COLO668 (cell line): Measurements from ENCODE around the gene SEPTIN6.
A peak's percentile ranks its signal among the peaks of the same experiment; 100 is the strongest.

Source experiments
- DNase-seq: peaks from one replicate; lab custom pipeline; 2025; ENCODE audit not compliant: unreplicated experiment; lab: John Stamatoyannopoulos, UW

Gene SEPTIN6

GRCh38 chrX:119693040-119693995 is at the start of gene SEPTIN6:
Gene SEPTIN6 (minus strand): TSS chrX:119693168. CDS start chrX:119693105, 63 bp downstream.
- peak; percentile 38 for DNase-seq

- DNase-seq, result no peak
Measured at GRCh38 chrX:119738742-119739141, 45.8 kb upstream of the SEPTIN6 start.

DNA sequence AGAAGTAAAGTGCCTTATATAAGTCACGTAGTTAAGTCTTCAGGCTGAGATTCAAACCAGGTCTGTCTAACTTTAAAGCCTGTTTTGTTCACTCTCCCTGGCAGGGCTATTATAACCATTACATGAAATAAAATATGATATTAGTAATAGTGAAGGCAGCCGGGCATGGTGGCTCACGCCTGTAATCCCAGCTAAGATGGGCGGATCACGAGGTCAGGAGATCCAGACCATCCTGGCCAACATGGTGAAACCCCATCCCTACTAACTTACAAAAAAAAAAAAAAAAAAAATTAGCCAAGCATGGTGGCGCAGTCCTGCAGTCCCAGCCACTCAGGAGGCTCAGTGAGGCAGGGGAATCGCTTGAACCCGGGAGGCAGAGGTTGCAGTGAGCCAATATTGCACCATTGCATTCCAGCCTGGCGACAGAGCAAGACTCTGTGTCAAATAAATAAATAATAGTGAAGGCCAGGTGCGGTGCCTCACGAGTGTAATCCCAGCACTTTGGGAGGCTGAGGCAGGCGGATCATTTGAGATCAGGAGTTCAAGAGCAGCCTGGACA is 43.3 kb upstream of the SEPTIN6 start:
- no peak for DNase-seq

DNA sequence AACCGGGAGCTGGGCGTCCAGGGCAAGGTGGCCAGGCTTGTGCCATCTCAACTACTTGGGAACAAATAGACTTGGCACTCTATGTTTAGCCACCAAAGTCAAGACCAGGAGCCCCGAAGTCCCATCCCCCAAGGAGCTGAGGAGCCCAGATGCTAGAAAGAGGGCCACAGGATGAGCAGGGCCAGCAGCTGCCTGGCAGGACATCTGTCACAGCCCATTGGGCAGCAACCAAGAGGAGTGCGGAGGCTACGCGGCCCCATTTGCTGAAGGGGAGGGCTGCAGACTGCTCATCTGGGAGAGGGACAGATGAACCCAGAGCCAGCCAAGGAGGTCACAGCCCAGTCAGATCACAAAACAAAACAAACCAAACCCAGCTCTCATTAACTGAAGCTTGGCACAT is 42.5 kb upstream of the SEPTIN6 start:
- DNase-seq, result peak; percentile 5

GRCh38 chrX:119734897-119735339 is 42.0 kb upstream of the SEPTIN6 start:
- DNase-seq, result peak; percentile 46

GRCh38 chrX:119729408-119730201 is 36.6 kb upstream of the SEPTIN6 start:
- DNase-seq, result peak; percentile 28

DNA sequence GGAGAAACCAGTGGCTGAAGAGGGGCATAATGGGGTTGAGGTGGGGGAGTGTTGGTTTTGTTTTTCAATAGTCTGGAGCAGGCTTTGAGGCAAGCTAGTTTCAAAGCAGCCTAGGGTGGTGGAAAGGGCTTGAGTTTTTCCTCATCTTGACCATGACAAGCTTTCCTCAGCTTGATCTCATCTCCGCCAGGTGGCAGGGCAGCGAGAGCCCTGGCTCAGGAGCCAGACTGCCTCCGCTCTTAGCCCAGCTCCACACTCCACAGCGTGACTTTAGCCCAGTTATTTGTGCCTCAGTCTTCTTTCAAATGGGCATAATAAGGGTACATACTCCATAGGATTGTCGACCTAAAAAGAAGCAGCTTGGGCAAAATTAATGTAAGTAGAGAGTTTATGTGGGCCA is 35.5 kb upstream of the SEPTIN6 start:
- DNase-seq, result peak; percentile 6

GRCh38 chrX:119726900-119727555 is 34.1 kb upstream of the SEPTIN6 start:
- no peak for DNase-seq

DNA sequence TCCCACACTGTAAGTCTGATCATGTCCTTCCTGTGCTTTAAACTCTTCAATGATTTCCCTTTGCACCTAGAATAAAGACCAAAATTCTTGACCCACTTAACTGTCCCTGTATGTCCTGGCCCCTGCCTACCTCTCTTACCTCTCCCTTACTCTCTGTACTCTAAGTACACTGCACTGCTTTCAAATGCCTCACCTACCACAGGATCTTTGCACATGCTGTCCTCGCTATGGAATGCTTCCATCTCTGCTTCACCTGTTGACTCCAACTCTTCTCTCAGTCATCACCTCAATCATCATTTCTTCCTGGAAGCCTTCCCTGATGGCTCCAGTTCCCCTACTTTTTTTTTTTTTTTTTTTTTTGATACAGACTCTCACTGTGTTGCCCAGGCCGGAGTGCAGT is 29.0 kb upstream of the SEPTIN6 start:
- DNase-seq, result no peak

GRCh38 chrX:119721487-119721886 is 28.5 kb upstream of the SEPTIN6 start:
- DNase-seq, result no peak

- DNase-seq, result no peak
Measured at GRCh38 chrX:119709630-119710029, 16.7 kb upstream of the SEPTIN6 start.

GRCh38 chrX:119708936-119709335 is 16.0 kb upstream of the SEPTIN6 start:
- no peak for DNase-seq

- no peak for DNase-seq
Measured at GRCh38 chrX:119706616-119707015, 13.6 kb upstream of the SEPTIN6 start.

GRCh38 chrX:119698845-119699244 is 5.9 kb upstream of the SEPTIN6 start:
- no peak for DNase-seq

DNA sequence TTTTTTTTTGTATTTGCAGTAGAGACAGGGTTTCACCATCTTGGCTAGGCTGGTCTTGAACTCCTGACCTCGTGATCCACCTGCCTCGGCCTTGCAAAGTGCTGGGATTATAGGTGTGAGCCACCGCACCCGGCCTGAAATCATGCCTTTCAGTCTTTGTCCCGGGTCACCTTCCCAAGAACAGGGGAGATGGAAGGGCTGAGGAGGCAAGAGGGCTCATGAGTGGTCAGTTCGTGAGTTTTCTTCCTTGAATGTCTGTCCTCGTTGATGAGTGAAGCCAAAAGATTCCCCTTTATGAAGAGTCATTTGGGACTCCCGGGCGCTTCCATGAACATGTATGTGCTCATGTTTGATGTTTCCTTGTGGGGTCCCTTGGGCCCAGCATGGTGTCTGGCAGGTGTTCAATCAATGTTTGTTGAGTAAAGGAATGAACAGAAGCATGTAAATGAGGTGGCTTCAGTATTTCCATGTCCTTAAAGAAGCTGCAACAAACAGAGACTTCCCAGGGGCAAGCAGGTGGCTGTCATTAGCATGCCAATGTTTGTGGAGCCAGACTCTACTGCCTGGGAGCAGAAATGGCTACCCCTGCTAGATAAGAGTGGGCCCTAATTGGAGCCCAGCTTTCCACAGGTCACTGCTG is 3.4 kb upstream of the SEPTIN6 start:
- no peak for DNase-seq

GRCh38 chrX:119695535-119696050 is 2.6 kb upstream of the SEPTIN6 start:
- DNase-seq, result no peak

DNA sequence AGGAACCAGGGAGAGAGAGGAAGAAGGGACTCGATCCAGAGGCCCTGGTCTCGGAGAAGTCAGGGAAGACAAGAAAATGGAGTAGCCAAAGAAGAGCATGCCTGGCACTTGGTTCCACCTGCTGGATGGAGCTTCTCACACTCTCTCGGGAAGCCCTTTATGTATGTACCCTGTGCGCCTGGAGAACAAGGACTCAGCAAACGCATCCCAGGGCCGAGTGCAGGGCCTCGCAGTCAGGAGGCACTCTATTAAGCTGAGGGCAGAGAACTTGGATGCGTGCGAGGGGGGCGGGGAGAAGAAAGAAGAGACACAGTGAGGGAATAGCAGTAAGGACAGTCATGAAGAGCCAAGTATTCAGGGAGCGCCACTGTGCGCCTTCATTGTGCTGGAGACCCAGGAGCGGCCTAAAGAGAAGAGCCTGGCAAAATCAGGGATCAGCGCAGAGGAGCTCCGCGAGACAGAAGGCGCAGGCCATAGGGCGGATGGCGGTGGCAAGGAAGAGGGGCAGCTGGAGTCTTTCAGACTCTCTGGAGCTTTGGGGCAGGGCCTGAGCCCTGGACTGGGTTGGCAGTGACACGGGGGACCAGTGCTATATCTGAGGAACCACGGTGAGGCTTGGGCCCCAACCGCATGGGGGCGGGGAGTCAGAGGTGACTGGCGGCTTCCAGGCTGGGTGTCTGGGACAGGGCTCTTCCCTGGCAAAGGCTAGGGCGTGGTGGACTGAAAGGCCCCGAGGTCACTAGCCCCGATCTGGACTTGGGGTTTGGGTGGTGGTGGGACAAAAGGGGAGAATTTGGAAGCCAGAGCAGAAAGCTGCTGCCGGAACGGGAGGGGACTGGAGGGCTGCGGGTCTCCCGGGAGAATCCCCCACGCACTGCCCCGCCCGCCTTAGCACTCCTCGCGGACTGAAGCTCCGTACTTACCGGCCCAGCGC is 1.9 kb upstream of the SEPTIN6 start:
- no peak for DNase-seq

DNA sequence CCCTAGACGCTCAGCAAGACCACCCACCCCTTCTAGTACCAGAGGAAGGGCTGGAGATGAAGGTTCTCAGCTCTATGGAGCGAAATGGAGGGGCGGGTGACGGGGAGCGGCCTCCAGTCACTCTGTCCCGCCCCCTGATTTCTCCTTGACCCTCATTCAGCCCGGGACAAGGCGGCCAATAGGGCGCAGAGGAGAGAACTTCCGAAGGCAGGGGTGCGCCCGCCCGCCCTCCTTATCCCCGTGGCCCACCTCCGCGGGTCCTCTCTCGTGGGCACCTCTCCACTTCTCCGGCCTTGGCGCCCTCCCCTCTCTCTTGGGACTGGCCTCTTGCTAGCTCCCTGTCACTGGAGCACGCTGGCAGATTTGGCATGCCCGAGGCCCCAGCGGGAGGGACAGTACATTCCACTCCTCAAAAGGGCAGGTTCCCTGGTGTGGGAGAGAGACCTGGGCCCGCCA is 1.1 kb upstream of the SEPTIN6 start:
- no peak for DNase-seq
